Transverse colon (tissue), 4 donors: ENCODE data around the gene SSR4.

Experiments used
- CTCF ChIP-seq, 5 experiments: fragments of 200-600 bp in 3 of 5; fragments of 450-650 bp in 2 of 5; sonication (generic) in 3 of 5; IDR thresholded peaks; 1 replicate in 2 of 5; 2 replicates in 3 of 5; pipeline ENCODE4 v1.5.1; 2016 to 2017; ENCODE audit warnings: antibody characterized with exemption in 5 of 5, inconsistent platforms in 3 of 5, mild to moderate bottlenecking in 2 of 5, moderate library complexity in 1 of 5
- EP300 ChIP-seq: sonication (generic); formaldehyde crosslinking; IDR thresholded peaks from one replicate; pipeline ENCODE4 v1.6.1; 2017; ENCODE audit warnings: antibody characterized with exemption, low read depth
- POLR2A ChIP-seq: fragments of 450-650 bp; IDR thresholded peaks from one replicate; pipeline ENCODE4 v1.6.1; 2016; ENCODE audit warnings: antibody characterized with exemption, mild to moderate bottlenecking, moderate library complexity
- POLR2AphosphoS5 ChIP-seq, 3 donors: sonication (generic); formaldehyde crosslinking; IDR thresholded peaks; one replicate each; pipeline ENCODE4 v1.6.1; 2016; ENCODE audit warnings: antibody characterized with exemption in 3 of 3

- TF ChIP-seq CTCF (IDR thresholded peaks at IDR 0.05) (no peak), POLR2AphosphoS5 (IDR thresholded peaks at IDR 0.05) (no peak), POLR2A (no peak), EP300 (no peak)
Observed at GRCh38 chrX:153769865-153770600, 24.4 kb upstream of the SSR4 start.
